K562 (cell line): ENCODE measurements around the gene KCNK1. TPM values are rescaled to one million over a fixed set of nuclear protein-coding genes. Genes with fewer than 3 reads are reported as not detected.

Experiments used
- ATAC-seq: fragments of 200-7000 bp; cut with Tn5 transposase; 3 replicates; pipeline ENCODE4 v1.9.1; 2020; ENCODE audit warnings: moderate library complexity
- BruUV-seq: library from RNA; stranded (reverse); fragments of 400-500 nt; replicated peaks from 2 replicates; lab custom pipeline; 2021; lab: Mats Ljungman, UMichigan
- CTCF ChIA-PET: fragments of 300-600 bp; formaldehyde crosslinking; extraction: SDS; loops from one replicate; lab custom pipeline; 2021; ENCODE audit warnings: low intra/inter-chr PET ratio; lab: Yijun Ruan, JAX
- POLR2A ChIA-PET: fragments of 300-600, 350-650 bp; sonication (Branson Sonifier 250); formaldehyde crosslinking; extraction: SDS; loops from one replicate; lab custom pipeline; 2021; ENCODE audit warnings: antibody characterized with exemption, inconsistent platforms; lab: Yijun Ruan, JAX
- DNase-seq, 4 experiments: peaks; one replicate each; pipeline versions ENCODE4 v3.0.0 to v3.0.0-alpha.2; 2011 to 2018; ENCODE audit warnings: low spot score in 3 of 4, mixed read lengths in 3 of 4; ENCODE audit errors: extremely low read depth in 1 of 4
- FAIRE-seq: peaks from 2 replicates; lab custom pipeline; 2011; peaks lifted over from hg19 to GRCh38; lab: Jason Lieb, UNC
- H2AFZ ChIP-seq: 2 replicates; pipeline ENCODE4 v1.6.0; 2011; ENCODE audit warnings: low read depth, low read length, control low read depth, inconsistent platforms
- H3K27ac ChIP-seq: fragments of 200-600 bp; 3 replicates; pipeline ENCODE4 v1.8.0; 2011; ENCODE audit warnings: low read depth, mild to moderate bottlenecking, control low read depth, inconsistent platforms, low read length, moderate library complexity, mixed read lengths; ENCODE audit errors: extremely low read depth
- H3K27me3 ChIP-seq, 2 experiments: fragments of 300-600 bp in 1 of 2; 2 replicates in 1 of 2; 3 replicates in 1 of 2; pipeline versions ENCODE4 v1.6.0 to v1.8.0; 2011; ENCODE audit warnings: inconsistent platforms in 2 of 2, low read length in 2 of 2, mild to moderate bottlenecking in 1 of 2, mixed read lengths in 1 of 2, moderate library complexity in 1 of 2; ENCODE audit not compliant: control insufficient read depth in 2 of 2, insufficient read depth in 2 of 2
- H3K36me3 ChIP-seq: fragments of 300-600 bp; 3 replicates; pipeline ENCODE4 v1.8.0; 2011; ENCODE audit warnings: mild to moderate bottlenecking, low read length, inconsistent platforms; ENCODE audit not compliant: control insufficient read depth, insufficient read depth
- H3K4me1 ChIP-seq, 2 experiments: fragments of 200-600 bp in 1 of 2; replicated peaks in 1 of 2; 2 replicates in 1 of 2; 3 replicates in 1 of 2; pipeline versions ENCODE4 v1.5.1 to v1.8.0; 2011; ENCODE audit warnings: inconsistent platforms in 2 of 2, low read length in 2 of 2, mild to moderate bottlenecking in 1 of 2, mixed read lengths in 1 of 2, moderate library complexity in 1 of 2; ENCODE audit not compliant: control insufficient read depth in 2 of 2, insufficient read depth in 2 of 2
- H3K4me2 ChIP-seq: 2 replicates; pipeline ENCODE4 v1.6.1; 2011; ENCODE audit warnings: low read length, control low read depth, inconsistent platforms, mixed read lengths; ENCODE audit not compliant: insufficient read depth
- H3K4me3 ChIP-seq: fragments of 200-600 bp; sonication (generic), shearing (Covaris generic); 2 replicates; pipeline ENCODE4 v1.5.1; 2016; ENCODE audit warnings: control low read depth, inconsistent platforms
- H3K79me2 ChIP-seq: fragments of 200-600 bp; 3 replicates; pipeline ENCODE4 v1.8.0; 2011; ENCODE audit warnings: low read length, inconsistent platforms; ENCODE audit not compliant: control insufficient read depth, insufficient read depth
- H3K9ac ChIP-seq, 2 experiments: 2 replicates each; pipeline versions ENCODE4 v1.6.0 to v1.6.1; 2011; ENCODE audit warnings: low read depth in 2 of 2, low read length in 2 of 2, control low read depth in 1 of 2, inconsistent platforms in 1 of 2, mild to moderate bottlenecking in 1 of 2, mixed read lengths in 1 of 2; ENCODE audit not compliant: insufficient read depth in 1 of 2
- H3K9me1 ChIP-seq: one replicate; pipeline ENCODE4 v1.6.0; 2011; ENCODE audit warnings: inconsistent platforms, mild to moderate bottlenecking, low read length, moderate library complexity; ENCODE audit not compliant: control insufficient read depth, insufficient read depth
- H3K9me3 ChIP-seq: replicated peaks from 2 replicates; pipeline ENCODE4 v1.5.1; 2011; ENCODE audit warnings: low read depth, low read length, inconsistent platforms; ENCODE audit not compliant: control insufficient read depth, insufficient read depth
- H4K20me1 ChIP-seq: replicated peaks from 2 replicates; pipeline ENCODE4 v1.6.1; 2011; ENCODE audit warnings: low read length, inconsistent platforms, mixed read lengths; ENCODE audit not compliant: control insufficient read depth, insufficient read depth
- CCNT2 ChIP-seq: IDR thresholded peaks from 2 replicates; pipeline ENCODE4 v1.6.1; 2011; ENCODE audit warnings: borderline replicate concordance, low read depth, mild to moderate bottlenecking, moderate library complexity, mixed read lengths, low read length; ENCODE audit not compliant: insufficient read length; ENCODE audit errors: extremely low read depth
- CEBPB ChIP-seq: fragments of 450-650 bp; IDR thresholded peaks from 2 replicates; pipeline ENCODE4 v1.6.1; 2016; ENCODE audit warnings: missing genetic modification characterization, missing compliant biosample characterization
- CEBPG ChIP-seq, 3 experiments: fragments of 200-800 bp in 1 of 3; sonication (Bioruptor generic) in 1 of 3; sonication (generic) in 1 of 3; formaldehyde crosslinking in 1 of 3; IDR thresholded peaks in 2 of 3; conservative IDR thresholded peaks in 1 of 3; 2 replicates each; pipeline versions ENCODE4 v1.6.1 to v1.8.0; 2016 to 2022; ENCODE audit warnings: missing compliant biosample characterization in 2 of 3, missing genetic modification characterization in 2 of 3, mild to moderate bottlenecking in 1 of 3, missing genetic modification reagents in 1 of 3
- IRF9 ChIP-seq: fragments of 450-650 bp; IDR thresholded peaks from 2 replicates; pipeline ENCODE4 v1.6.1; 2016; ENCODE audit warnings: missing biosample characterization, missing genetic modification characterization
- MAFK ChIP-seq: IDR thresholded peaks from 2 replicates; pipeline ENCODE4 v1.6.1; 2011; ENCODE audit warnings: low read length, improper control_type of control experiment
- POLR2AphosphoS5 ChIP-seq: IDR thresholded peaks from 2 replicates; pipeline ENCODE4 v1.6.1; 2011; ENCODE audit warnings: mild to moderate bottlenecking, low read depth, low read length, moderate library complexity; ENCODE audit not compliant: control insufficient read depth, insufficient read depth
- PYGO2 ChIP-seq: fragments of 450-650 bp; IDR thresholded peaks from 2 replicates; pipeline ENCODE4 v1.6.1; 2016; ENCODE audit warnings: mild to moderate bottlenecking, missing genetic modification characterization, moderate library complexity, missing compliant biosample characterization
- WGBS: fragments of 100-300 bp; shearing (Covaris generic); methylation state at CpG from one replicate; pipeline ENCODE4 v1.1.6; 2016; ENCODE audit warnings: low coverage, mixed read lengths; ENCODE audit not compliant: insufficient coverage; ENCODE audit errors: missing lambda C conversion rate; 5-methylcytosine and 5-hydroxymethylcytosine counted together
- in situ Hi-C: fragments of 300-500 bp; cut with MboI; formaldehyde crosslinking; loops from 4 replicates; pipeline ENCODE4 v1.15.0; 2018; ENCODE audit warnings: inconsistent platforms, mixed read lengths
- intact Hi-C: fragments of 100-400 bp; cut with micrococcal nuclease; formaldehyde crosslinking; loops from 2 replicates; pipeline ENCODE4 v1.14.2; 2022
- polyA plus RNA-seq, 8 experiments: library from polyadenylated mRNA; depleted of rRNA in 4 of 8; stranded (reverse) in 5 of 8; unstranded in 3 of 8; fragments of >200 nt; fragmentation: Nextera tagmentation in 2 of 8; fragmentation: Illumina TruSeq in 1 of 8; extraction: Ambion mirVana in 2 of 8; extraction: Trizol in 1 of 8; gene quantifications; 2 replicates each; pipeline versions ENCODE4 v1.2.1 to v1.2.3, GENCODE V29; 2011 to 2014; ENCODE audit warnings: inconsistent platforms in 1 of 8, missing spikeins in 1 of 8
- total RNA-seq, 7 experiments: library from RNA; depleted of rRNA in 6 of 7; stranded (reverse); fragments of >200 nt in 6 of 7; fragmentation: Illumina TruSeq in 2 of 7; extraction: Trizol in 2 of 7; gene quantifications; 2 replicates each; pipeline versions ENCODE4 v1.2.1 to v1.2.3, GENCODE V29; 2011 to 2021; ENCODE audit warnings: low replicate concordance in 1 of 7
- TF ChIP-seq, protein P1 (sequence below), 2 experiments: IDR thresholded peaks; 2 replicates each; pipeline ENCODE4 v1.6.1; 2011; ENCODE audit warnings: borderline replicate concordance in 1 of 2, control low read depth in 1 of 2, low read depth in 1 of 2, low read length in 1 of 2, mild to moderate bottlenecking in 1 of 2, mixed read lengths in 1 of 2, moderate library complexity in 1 of 2; ENCODE audit not compliant: insufficient read depth in 1 of 2, insufficient read length in 1 of 2, poor library complexity in 1 of 2, severe bottlenecking in 1 of 2; ENCODE audit errors: extremely low read depth in 1 of 2
- TF ChIP-seq, protein P2 (sequence below): fragments of 200-800 bp; sonication (Bioruptor generic); IDR thresholded peaks from 2 replicates; pipeline ENCODE4 v1.6.1; 2017; ENCODE audit warnings: missing genetic modification characterization, missing compliant biosample characterization

KCNK1 gene
- total and polyA plus RNA-seq, 9 of the 15 experiments (the other 6 are each of a cell fraction or from before 2014, with no cell fraction given), result 3.1 to 22.7 (median 6.0) TPM

GRCh38 chr1:233608988-233609387, 4.9 kb upstream of the KCNK1 start:
- peaks cover 19 to 36% of the 10 kb centered on the region in 2 experiments; a peak in 4 of 5 replicates for H3K4me1 ChIP-seq
- no peaks in the 10 kb centered on the region for H3K9me3 ChIP-seq
- 61% methylated on average over 3 of the region's 3 CpGs for WGBS
- H4K20me1 ChIP-seq, result no peaks in the 10 kb centered on the region
- no peak overlapping the region for H3K27ac ChIP-seq
- in situ Hi-C loops (no loop called here), intact Hi-C loops (no loop called here)
- H3K36me3 ChIP-seq, result no peaks in the 10 kb centered on the region
- FAIRE-seq, result no peak
- H3K79me2 ChIP-seq, result peaks cover under 1% of the 10 kb centered on the region
- CTCF ChIA-PET, result no interaction called here
- no TSS peak for BruUV-seq
- no peak overlapping the region for H3K4me3 ChIP-seq
- no peak overlapping the region for H3K4me2 ChIP-seq
- H3K27me3 ChIP-seq, result no peaks in the 10 kb centered on the region
- H3K9me1 ChIP-seq, result no peaks in the 10 kb centered on the region
- POLR2A ChIA-PET, result interaction anchor here (0.6 to 1.4 kb wide), 3 partner anchors 9 to 128 kb away, joined by 3 to 5 read pairs (median 3); no protein-coding TSS in a partner anchor
- DNase-seq, result no peak
- TF ChIP-seq IRF9 (peak; percentile 80), PYGO2 (tag) (no peak), MAFK (no peak), CCNT2 (no peak), CEBPG (CRISPR knock-in tag; IDR thresholded peaks at IDR 0.05) (no peak), CEBPG (tag; conservative IDR thresholded peaks at IDR 0.05 in 1 of 2, IDR thresholded peaks at IDR 0.05 in 1 of 2) (peak; percentile 71 to 98), CEBPB (tag) (peak; percentile 98), POLR2AphosphoS5 (no peak)
- TF ChIP-seq, protein P1, sequence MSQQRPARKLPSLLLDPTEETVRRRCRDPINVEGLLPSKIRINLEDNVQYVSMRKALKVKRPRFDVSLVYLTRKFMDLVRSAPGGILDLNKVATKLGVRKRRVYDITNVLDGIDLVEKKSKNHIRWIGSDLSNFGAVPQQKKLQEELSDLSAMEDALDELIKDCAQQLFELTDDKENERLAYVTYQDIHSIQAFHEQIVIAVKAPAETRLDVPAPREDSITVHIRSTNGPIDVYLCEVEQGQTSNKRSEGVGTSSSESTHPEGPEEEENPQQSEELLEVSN (IDR thresholded peaks at IDR 0.05; ENCODE audit: borderline replicate concordance in 1 of 2, extremely low read depth in 1 of 2, insufficient read depth in 1 of 2, insufficient read length in 1 of 2, low read depth in 1 of 2, low read length in 1 of 2, poor library complexity in 1 of 2, severe bottlenecking in 1 of 2), result no peak
- TF ChIP-seq, protein P2, sequence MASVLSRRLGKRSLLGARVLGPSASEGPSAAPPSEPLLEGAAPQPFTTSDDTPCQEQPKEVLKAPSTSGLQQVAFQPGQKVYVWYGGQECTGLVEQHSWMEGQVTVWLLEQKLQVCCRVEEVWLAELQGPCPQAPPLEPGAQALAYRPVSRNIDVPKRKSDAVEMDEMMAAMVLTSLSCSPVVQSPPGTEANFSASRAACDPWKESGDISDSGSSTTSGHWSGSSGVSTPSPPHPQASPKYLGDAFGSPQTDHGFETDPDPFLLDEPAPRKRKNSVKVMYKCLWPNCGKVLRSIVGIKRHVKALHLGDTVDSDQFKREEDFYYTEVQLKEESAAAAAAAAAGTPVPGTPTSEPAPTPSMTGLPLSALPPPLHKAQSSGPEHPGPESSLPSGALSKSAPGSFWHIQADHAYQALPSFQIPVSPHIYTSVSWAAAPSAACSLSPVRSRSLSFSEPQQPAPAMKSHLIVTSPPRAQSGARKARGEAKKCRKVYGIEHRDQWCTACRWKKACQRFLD (CRISPR knock-in tag), result no peak
- H2AFZ ChIP-seq, result no peak overlapping the region
- ATAC-seq, result no peak
- no peak overlapping the region for H3K9ac ChIP-seq
